Activated T-helper 1 cell treated with anti-CD3 and anti-CD28 coated beads, Interleukin-12 subunit alpha, Interleukin-12 subunit beta, Interleukin-2, Interleukin-4 antibody, amounts not matched to agents 30 ng/mL and 10 ng/mL and 1 ng/mL, durations not matched to agents 14 hours and 24 hours and 36 hours (primary cell): ENCODE data around the gene HBQ1. TPM values are rescaled to one million over a fixed set of nuclear protein-coding genes. Genes with fewer than 3 reads are reported as not detected.
"Not testable (repeated sequence)": the region's sequence is repeated elsewhere in the genome, so short reads cannot be mapped to it uniquely, and the experiment has no call there.

Experiments
- DNase-seq: peaks from one replicate; pipeline ENCODE4 v3.0.0; 2021; ENCODE audit warnings: low spot score
- H3K27ac Mint-ChIP-seq: one replicate; pipeline ENCODE4 v1.8.0; 2021; ENCODE audit warnings: mild to moderate bottlenecking, mixed read lengths
- H3K27me3 Mint-ChIP-seq: one replicate; pipeline ENCODE4 v1.8.0; 2022; ENCODE audit warnings: mild to moderate bottlenecking, moderate library complexity, mixed read lengths; ENCODE audit not compliant: insufficient read depth
- H3K36me3 Mint-ChIP-seq: one replicate; pipeline ENCODE4 v1.8.0; 2021; ENCODE audit warnings: low read depth, mixed read lengths
- H3K4me1 Mint-ChIP-seq: one replicate; pipeline ENCODE4 v1.8.0; 2021; ENCODE audit warnings: low read depth, mixed read lengths
- H3K4me3 Mint-ChIP-seq: one replicate; pipeline ENCODE4 v1.8.0; 2021; ENCODE audit warnings: mild to moderate bottlenecking, moderate library complexity, mixed read lengths
- H3K9me3 Mint-ChIP-seq: one replicate; pipeline ENCODE4 v1.8.0; 2021; ENCODE audit warnings: mixed read lengths
- intact Hi-C: fragments of 100-400 bp; cut with micrococcal nuclease; formaldehyde crosslinking; loops from one replicate; pipeline ENCODE4 v1.15.1; 2024
- total RNA-seq: library from RNA; stranded (reverse); gene quantifications from 2 replicates; pipeline ENCODE4 v1.2.3, GENCODE V29; 2022

Gene HBQ1
- total RNA-seq, 1 donor from 2014 or later = 0.54 TPM

DNA sequence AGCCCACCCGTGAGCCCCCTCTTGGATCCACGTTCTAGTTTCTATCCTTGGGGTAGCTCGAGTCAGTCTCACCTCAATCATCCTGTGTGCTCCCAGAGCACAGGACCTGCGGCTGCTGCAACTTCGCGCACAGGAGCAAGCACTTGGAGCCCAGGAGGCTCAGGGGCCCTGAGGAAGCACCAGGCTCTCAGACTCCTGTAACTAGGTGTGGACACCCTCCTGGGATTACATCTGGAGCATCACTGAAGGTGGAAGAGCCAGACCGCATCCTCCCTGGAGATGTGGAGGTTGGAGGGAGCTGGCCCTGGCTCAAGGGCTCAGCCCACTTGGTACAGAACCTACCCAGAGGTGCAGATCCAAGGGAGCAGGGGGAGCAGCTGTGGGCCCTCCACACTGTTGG is 2.7 kb downstream of the HBQ1 start:
- Mint-ChIP-seq H3K27me3 (peaks cover 17% of the 10 kb centered on the region), H3K4me3 (no peak overlapping the region), H3K27ac (no peak overlapping the region), H3K9me3 (no peaks in the 10 kb centered on the region), H3K4me1 (no peaks in the 10 kb centered on the region), H3K36me3 (no peaks in the 10 kb centered on the region)
- intact Hi-C loops = loop anchor here (5.0 kb wide), 1 partner anchor 179 kb away; no protein-coding TSS in a partner anchor
- no peak for DNase-seq

DNA sequence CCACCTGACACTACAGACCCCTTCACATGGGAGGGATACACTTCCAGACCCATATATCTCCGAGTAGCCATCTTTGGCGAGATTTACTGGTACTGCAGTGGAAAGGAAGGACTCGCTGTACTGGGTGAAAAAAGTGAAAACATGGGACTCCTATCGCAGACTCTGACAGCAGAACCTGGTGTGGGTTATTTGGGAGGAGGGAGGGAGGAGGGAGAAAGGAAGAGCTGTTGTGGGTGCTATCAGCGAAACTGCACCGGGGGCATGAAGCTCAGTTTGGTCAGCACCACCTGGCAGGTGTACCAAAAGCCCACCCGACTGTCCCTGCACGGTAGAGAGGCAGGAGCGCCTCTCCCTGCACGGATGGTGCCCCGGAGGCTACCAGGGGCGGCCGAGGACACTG is 5.0 kb downstream of the HBQ1 start:
- no peaks in the 10 kb centered on the region for H3K27me3 Mint-ChIP-seq
- DNase-seq = no peak
- peaks cover 16% of the 10 kb centered on the region for H3K36me3 Mint-ChIP-seq
- H3K4me3 Mint-ChIP-seq = no peak overlapping the region
- H3K4me1 Mint-ChIP-seq = peaks cover 6% of the 10 kb centered on the region
- intact Hi-C loops = no loop called here
- H3K9me3 Mint-ChIP-seq = no peaks in the 10 kb centered on the region
- H3K27ac Mint-ChIP-seq = no peak overlapping the region

DNA sequence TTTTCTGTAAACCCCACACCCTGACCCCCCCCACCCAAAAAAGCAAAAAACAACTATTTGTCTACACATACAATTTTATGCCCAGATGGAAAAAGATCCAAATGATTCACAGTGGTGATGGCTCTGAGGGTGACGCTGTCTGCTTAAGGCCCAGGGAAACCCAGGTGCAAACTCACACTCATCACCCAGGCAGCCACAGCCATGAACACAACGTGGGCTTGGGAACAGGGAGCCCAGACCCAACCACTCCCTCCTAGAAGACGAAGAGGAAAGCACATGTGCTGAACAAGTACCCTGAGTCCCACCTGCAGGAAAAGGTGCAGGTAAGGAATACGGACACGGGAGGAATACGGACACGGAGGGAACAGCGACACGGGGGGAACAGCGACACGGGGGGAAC is 5.4 kb downstream of the HBQ1 start:
- peaks cover 16% of the 10 kb centered on the region for H3K36me3 Mint-ChIP-seq
- peaks cover 6% of the 10 kb centered on the region for H3K4me1 Mint-ChIP-seq

DNA sequence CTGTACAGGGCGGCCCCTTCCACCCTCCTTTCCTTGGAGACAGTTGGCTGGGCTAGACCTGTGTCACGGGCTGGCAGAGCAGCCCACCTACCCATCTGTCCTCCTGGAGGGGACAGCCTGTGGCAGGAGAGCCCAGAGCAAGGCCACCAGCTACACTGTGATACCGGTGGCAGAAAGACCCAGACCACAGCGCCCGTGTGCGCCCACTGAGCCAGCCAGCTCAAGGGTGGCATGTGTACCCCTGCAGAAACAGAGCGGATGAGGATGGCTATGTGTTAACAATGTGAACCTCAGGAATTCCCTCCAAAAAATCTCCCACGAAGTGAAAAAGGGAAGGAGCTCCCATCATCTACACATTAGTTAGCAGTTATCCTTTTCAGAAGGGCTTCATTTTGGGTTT is 7.1 kb downstream of the HBQ1 start:
- H3K36me3 Mint-ChIP-seq = peaks cover 28% of the 10 kb centered on the region
- H3K4me3 Mint-ChIP-seq = no peak overlapping the region
- no peaks in the 10 kb centered on the region for H3K27me3 Mint-ChIP-seq
- intact Hi-C loops = no loop called here
- H3K27ac Mint-ChIP-seq = no peak overlapping the region
- peaks cover 6% of the 10 kb centered on the region for H3K4me1 Mint-ChIP-seq
- no peaks in the 10 kb centered on the region for H3K9me3 Mint-ChIP-seq
- DNase-seq = no peak

More for the DNA sequence above, 5.4 kb downstream of the HBQ1 start:
- intact Hi-C loops = no loop called here
- Mint-ChIP-seq H3K9me3 (no peaks in the 10 kb centered on the region), H3K27me3 (no peaks in the 10 kb centered on the region), H3K27ac (no peak overlapping the region), H3K4me3 (no peak overlapping the region)
- no peak for DNase-seq

DNA sequence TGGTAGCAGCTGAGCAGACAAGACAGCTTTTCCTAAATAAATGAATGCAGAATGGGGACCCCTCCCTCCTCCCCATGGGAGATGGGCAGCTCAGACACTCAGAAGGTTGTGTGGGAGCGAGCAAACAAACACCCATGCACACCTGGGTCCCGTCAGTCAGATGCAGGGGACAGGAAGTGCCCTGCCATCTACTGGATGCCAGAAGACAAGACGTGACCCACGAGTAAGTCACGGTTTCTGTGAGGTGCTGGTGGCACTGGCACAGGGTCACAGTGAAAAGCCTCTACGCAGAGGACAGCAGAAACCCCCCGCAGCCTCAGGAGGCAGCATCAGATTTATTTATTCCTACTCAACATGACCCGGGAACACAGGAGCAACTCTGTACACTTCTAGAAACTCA is 8.4 kb downstream of the HBQ1 start:
- Mint-ChIP-seq H3K4me1 (peaks cover 6% of the 10 kb centered on the region), H3K9me3 (no peaks in the 10 kb centered on the region), H3K36me3 (peaks cover 35% of the 10 kb centered on the region), H3K27me3 (no peaks in the 10 kb centered on the region), H3K4me3 (no peak overlapping the region), H3K27ac (no peak overlapping the region)
- intact Hi-C loops = no loop called here
- DNase-seq = no peak

DNA sequence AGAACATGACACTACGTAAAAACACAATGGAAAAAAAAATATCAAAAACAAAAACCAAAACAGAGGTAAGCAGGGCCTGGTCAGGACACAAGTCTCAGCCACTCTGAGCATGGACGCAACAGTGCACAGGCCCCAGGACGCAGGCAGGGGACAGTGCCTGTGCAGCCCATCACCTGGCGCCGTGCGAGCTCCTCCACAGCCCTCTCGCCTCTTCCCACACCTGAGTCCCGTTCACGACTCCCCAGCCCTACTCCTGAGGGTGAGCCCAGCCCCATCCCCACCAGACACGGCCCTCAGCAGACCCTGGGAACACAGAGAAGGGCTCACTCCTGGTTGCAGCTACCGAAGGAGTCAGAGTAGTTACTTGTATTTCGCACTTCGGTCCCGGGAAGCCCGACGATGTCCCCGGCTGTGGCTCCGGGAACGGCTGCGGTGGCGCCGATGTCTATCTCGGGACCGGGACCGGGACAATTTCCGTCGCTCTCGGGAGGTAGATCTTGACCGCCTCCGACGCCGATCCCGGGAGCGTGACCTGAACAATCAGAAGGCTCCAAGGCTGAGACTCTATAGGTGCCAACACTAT is 9.4 kb downstream of the HBQ1 start:
- Mint-ChIP-seq H3K27ac (no peak overlapping the region), H3K27me3 (no peaks in the 10 kb centered on the region), H3K4me1 (peaks cover 6% of the 10 kb centered on the region), H3K36me3 (peaks cover 35% of the 10 kb centered on the region), H3K9me3 (no peaks in the 10 kb centered on the region), H3K4me3 (no peak overlapping the region)
- intact Hi-C loops = no loop called here
- DNase-seq = no peak

DNA sequence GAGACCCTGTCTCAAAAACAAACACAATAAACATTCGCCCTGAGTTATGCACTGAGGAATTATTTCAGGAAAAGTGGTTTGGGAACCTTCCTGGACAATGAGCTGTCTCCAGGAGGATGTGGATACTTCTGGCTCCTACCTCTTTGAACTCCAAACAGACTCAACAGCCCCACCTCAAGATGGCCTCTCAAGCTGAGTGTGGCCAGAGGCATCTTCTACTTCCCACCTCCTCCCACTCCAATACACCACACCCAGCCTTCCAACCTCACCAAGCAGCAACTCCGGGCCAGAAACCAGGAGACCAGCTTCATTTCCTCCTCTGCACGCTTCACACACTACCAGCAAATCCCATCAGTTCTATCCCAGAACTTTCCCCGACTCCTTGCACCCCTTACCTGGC is 11.6 kb downstream of the HBQ1 start:
- H3K36me3 Mint-ChIP-seq = peaks cover 37% of the 10 kb centered on the region
- H3K27ac Mint-ChIP-seq = no peak overlapping the region
- intact Hi-C loops = no loop called here
- H3K4me1 Mint-ChIP-seq = peaks cover 6% of the 10 kb centered on the region
- no peak overlapping the region for H3K4me3 Mint-ChIP-seq
- no peak for DNase-seq
- H3K9me3 Mint-ChIP-seq = no peaks in the 10 kb centered on the region
- no peaks in the 10 kb centered on the region for H3K27me3 Mint-ChIP-seq

DNA sequence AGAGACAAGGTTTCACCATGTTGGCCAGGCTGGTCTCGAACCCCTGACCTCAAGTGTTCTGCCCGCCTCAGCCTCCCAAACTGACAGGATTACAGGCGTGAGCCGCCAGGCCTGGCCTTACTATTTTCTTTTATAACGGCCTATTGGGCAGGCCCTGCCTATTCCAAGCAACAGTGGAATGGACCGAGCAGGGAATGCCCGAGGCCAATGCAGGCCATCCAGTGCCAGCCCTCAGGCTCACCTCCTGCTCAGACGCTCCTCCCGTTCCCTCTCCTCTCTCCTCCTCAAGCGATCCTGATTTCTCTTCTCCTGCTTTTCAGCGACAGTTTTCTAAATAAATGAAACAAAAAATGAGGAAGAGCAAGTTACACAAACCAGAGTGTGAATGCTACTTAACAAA is 12.4 kb downstream of the HBQ1 start:
- peaks cover 6% of the 10 kb centered on the region for H3K4me1 Mint-ChIP-seq
- DNase-seq = no peak
- H3K4me3 Mint-ChIP-seq = no peak overlapping the region
- intact Hi-C loops = no loop called here
- no peaks in the 10 kb centered on the region for H3K9me3 Mint-ChIP-seq
- peak overlapping the region; percentile 55 for H3K27ac Mint-ChIP-seq
- peaks cover 42% of the 10 kb centered on the region for H3K36me3 Mint-ChIP-seq
- no peaks in the 10 kb centered on the region for H3K27me3 Mint-ChIP-seq

DNA sequence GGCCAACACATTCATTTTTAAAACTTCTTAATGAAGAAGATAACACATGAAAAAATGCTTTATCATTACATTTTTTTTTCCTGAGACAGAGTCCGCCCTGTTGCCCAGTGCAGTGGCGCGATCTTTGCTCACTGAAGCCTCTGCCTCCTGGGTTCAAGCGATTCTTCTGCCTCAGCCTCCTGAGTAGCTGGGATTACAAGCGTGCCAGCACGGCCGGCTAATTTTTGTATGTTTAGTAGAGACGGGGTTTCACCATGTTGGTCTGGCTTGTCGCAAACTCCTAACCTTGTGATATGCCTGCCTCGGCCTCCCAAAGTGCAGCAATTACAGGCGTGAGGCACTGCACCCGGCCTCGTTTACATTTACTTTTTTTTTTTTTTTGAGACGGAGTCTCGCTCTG is 13.2 kb downstream of the HBQ1 start:
- no peaks in the 10 kb centered on the region for H3K27me3 Mint-ChIP-seq
- no peak overlapping the region for H3K4me3 Mint-ChIP-seq
- peaks cover 43% of the 10 kb centered on the region for H3K36me3 Mint-ChIP-seq
- no peak overlapping the region for H3K27ac Mint-ChIP-seq
- DNase-seq = no peak
- no peaks in the 10 kb centered on the region for H3K9me3 Mint-ChIP-seq
- intact Hi-C loops = no loop called here
- H3K4me1 Mint-ChIP-seq = peaks cover 6% of the 10 kb centered on the region

DNA sequence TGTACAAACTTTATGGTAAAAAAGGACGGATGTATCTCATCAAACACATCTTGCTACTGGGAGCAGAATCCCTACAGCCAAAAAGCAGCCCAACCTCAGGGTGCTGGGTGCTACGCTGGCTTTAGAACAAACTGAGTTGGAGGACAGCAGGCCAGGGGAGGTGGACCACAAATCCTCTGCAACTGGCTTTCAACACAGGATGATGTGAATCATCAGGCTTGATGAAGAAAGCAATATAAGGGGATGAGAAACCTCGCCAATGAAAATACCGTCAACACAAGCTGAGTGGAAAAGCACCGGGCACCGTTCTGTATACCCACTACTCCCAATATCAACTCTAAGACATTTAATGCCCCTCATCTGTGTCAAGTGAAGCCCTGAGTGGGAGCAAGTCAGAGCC is 14.3 kb downstream of the HBQ1 start:
- no peaks in the 10 kb centered on the region for H3K27me3 Mint-ChIP-seq
- intact Hi-C loops = no loop called here
- H3K4me3 Mint-ChIP-seq = no peak overlapping the region
- no peaks in the 10 kb centered on the region for H3K4me1 Mint-ChIP-seq
- H3K27ac Mint-ChIP-seq = no peak overlapping the region
- DNase-seq = no peak
- no peaks in the 10 kb centered on the region for H3K9me3 Mint-ChIP-seq
- H3K36me3 Mint-ChIP-seq = peaks cover 35% of the 10 kb centered on the region

DNA sequence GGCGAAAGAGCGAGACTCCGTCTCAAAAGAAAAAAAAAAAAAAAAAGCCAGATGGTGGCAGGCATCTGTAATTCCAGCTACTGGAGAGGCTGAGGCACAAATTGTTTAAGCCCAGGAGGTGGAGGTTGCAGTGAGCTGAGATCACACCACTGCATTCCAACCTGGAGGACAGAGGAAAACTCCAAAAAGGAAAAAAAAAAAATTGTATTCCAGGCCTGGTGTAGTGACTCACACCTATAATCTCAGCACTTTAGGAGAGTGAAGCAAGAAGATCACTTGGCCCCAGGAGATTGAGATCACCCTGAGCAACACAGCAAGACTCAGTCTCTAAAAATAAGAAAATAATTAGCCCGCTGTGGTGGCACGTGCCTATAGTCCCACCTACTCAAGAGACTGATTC is 20.1 kb downstream of the HBQ1 start:
- H3K27ac Mint-ChIP-seq = no peak overlapping the region
- H3K4me3 Mint-ChIP-seq = no peak overlapping the region
- H3K4me1 Mint-ChIP-seq = no peaks in the 10 kb centered on the region
- no peaks in the 10 kb centered on the region for H3K9me3 Mint-ChIP-seq
- peaks cover 24% of the 10 kb centered on the region for H3K36me3 Mint-ChIP-seq
- H3K27me3 Mint-ChIP-seq = no peaks in the 10 kb centered on the region
- no peak for DNase-seq
- intact Hi-C loops = no loop called here

DNA sequence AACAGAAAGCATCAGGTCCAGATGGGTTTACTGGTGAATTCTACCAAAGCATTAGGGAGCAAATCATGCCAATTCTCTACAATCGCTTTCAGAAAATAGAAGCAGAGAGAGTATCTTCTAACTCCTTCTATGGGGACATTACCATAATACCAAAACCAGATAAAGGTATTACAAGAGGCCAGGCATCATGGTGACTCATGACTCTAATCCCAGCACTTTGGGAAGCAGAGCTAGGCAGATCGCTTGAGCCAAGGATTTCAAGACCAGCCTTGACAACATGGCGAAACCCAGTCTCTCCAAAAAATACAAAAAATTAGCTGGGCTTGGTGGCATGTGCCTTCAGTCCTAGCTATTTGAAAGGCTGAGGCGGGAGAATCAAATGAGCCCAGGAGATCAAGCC is 23.0 kb downstream of the HBQ1 start:
- peaks cover 10% of the 10 kb centered on the region for H3K4me1 Mint-ChIP-seq
- H3K9me3 Mint-ChIP-seq = no peaks in the 10 kb centered on the region
- H3K36me3 Mint-ChIP-seq = peaks cover 28% of the 10 kb centered on the region
- H3K27ac Mint-ChIP-seq = no peak overlapping the region
- intact Hi-C loops = no loop called here
- no peak for DNase-seq
- H3K27me3 Mint-ChIP-seq = no peaks in the 10 kb centered on the region
- H3K4me3 Mint-ChIP-seq = no peak overlapping the region

DNA sequence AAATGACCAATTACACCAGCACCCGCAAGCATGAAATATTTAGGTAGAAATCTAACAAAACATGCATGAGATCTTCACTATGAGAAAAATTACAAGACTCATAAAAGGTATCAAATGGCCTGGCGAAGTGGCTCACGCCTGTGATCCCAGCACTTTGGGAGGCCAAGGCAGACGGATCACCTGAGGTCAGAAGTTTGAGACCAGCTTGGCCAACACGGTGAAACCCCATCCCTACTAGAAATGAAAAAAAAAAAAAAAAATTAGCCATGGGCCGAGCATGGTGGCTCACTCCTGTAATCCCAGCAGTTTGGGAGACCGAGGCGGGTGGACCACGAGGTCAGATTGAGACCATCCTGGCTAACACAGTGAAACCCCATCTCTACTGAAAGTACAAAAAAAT is 23.8 kb downstream of the HBQ1 start:
- not testable (repeated sequence) for H3K27ac Mint-ChIP-seq

DNA sequence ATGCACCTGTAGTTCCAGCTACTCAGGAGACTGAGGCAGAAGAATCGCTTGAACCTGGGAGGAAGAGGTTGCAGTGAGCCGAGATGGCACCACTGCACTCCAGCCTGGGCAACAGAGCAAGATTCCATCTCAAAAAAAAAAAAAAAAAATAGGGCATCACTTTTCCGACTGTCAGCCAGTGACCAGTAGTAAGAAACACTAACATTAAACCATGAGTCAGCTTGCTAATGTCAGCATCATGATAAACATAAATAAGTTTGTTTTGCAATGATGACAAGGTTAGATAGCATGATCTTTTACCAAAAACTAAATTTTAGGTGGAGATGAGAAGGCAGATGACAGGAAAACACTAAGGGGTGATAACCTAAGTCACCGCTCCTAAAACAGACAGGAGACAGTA is 29.1 kb downstream of the HBQ1 start:
- Mint-ChIP-seq H3K27ac (peak overlapping the region; percentile 40), H3K36me3 (peaks cover 28% of the 10 kb centered on the region)
- H3K4me3 Mint-ChIP-seq, intact Hi-C loops, H3K4me1 Mint-ChIP-seq, H3K9me3 Mint-ChIP-seq, H3K27me3 Mint-ChIP-seq, DNase-seq: not testable (repeated sequence)

More for the DNA sequence above, 23.8 kb downstream of the HBQ1 start:
- H3K9me3 Mint-ChIP-seq, H3K27me3 Mint-ChIP-seq, intact Hi-C loops, DNase-seq, H3K4me1 Mint-ChIP-seq, H3K4me3 Mint-ChIP-seq: not testable (repeated sequence)
- peaks cover 33% of the 10 kb centered on the region for H3K36me3 Mint-ChIP-seq
